K562 (cell line): ENCODE results near the gene PNMA3. TPM values are rescaled to one million over a fixed set of nuclear protein-coding genes. Genes with fewer than 3 reads are reported as not detected.
A peak's percentile ranks its signal among the peaks of the same experiment; 100 is the strongest.

ENCODE experiments used
- ATAC-seq: fragments of 200-7000 bp; cut with Tn5 transposase; 3 replicates; pipeline ENCODE4 v1.9.1; 2020; ENCODE audit warnings: moderate library complexity
- BruUV-seq: library from RNA; stranded (reverse); fragments of 400-500 nt; replicated peaks from 2 replicates; lab custom pipeline; 2021; lab: Mats Ljungman, UMichigan
- CTCF ChIA-PET: fragments of 300-600 bp; formaldehyde crosslinking; extraction: SDS; loops from one replicate; lab custom pipeline; 2021; ENCODE audit warnings: low intra/inter-chr PET ratio; lab: Yijun Ruan, JAX
- POLR2A ChIA-PET: fragments of 300-600, 350-650 bp; sonication (Branson Sonifier 250); formaldehyde crosslinking; extraction: SDS; loops from one replicate; lab custom pipeline; 2021; ENCODE audit warnings: antibody characterized with exemption, inconsistent platforms; lab: Yijun Ruan, JAX
- DNase-seq, 4 experiments: peaks; one replicate each; pipeline versions ENCODE4 v3.0.0 to v3.0.0-alpha.2; 2011 to 2018; ENCODE audit warnings: low spot score in 3 of 4, mixed read lengths in 3 of 4; ENCODE audit errors: extremely low read depth in 1 of 4
- FAIRE-seq: peaks from 2 replicates; lab custom pipeline; 2011; peaks lifted over from hg19 to GRCh38; lab: Jason Lieb, UNC
- H2AFZ ChIP-seq: 2 replicates; pipeline ENCODE4 v1.6.0; 2011; ENCODE audit warnings: low read depth, low read length, control low read depth, inconsistent platforms
- H3K27ac ChIP-seq: fragments of 200-600 bp; 3 replicates; pipeline ENCODE4 v1.8.0; 2011; ENCODE audit warnings: low read depth, mild to moderate bottlenecking, control low read depth, inconsistent platforms, low read length, moderate library complexity, mixed read lengths; ENCODE audit errors: extremely low read depth
- H3K27me3 ChIP-seq, 2 experiments: fragments of 300-600 bp in 1 of 2; 2 replicates in 1 of 2; 3 replicates in 1 of 2; pipeline versions ENCODE4 v1.6.0 to v1.8.0; 2011; ENCODE audit warnings: inconsistent platforms in 2 of 2, low read length in 2 of 2, mild to moderate bottlenecking in 1 of 2, mixed read lengths in 1 of 2, moderate library complexity in 1 of 2; ENCODE audit not compliant: control insufficient read depth in 2 of 2, insufficient read depth in 2 of 2
- H3K36me3 ChIP-seq: fragments of 300-600 bp; 3 replicates; pipeline ENCODE4 v1.8.0; 2011; ENCODE audit warnings: mild to moderate bottlenecking, low read length, inconsistent platforms; ENCODE audit not compliant: control insufficient read depth, insufficient read depth
- H3K4me1 ChIP-seq, 2 experiments: fragments of 200-600 bp in 1 of 2; replicated peaks in 1 of 2; 2 replicates in 1 of 2; 3 replicates in 1 of 2; pipeline versions ENCODE4 v1.5.1 to v1.8.0; 2011; ENCODE audit warnings: inconsistent platforms in 2 of 2, low read length in 2 of 2, mild to moderate bottlenecking in 1 of 2, mixed read lengths in 1 of 2, moderate library complexity in 1 of 2; ENCODE audit not compliant: control insufficient read depth in 2 of 2, insufficient read depth in 2 of 2
- H3K4me2 ChIP-seq: 2 replicates; pipeline ENCODE4 v1.6.1; 2011; ENCODE audit warnings: low read length, control low read depth, inconsistent platforms, mixed read lengths; ENCODE audit not compliant: insufficient read depth
- H3K4me3 ChIP-seq: fragments of 200-600 bp; sonication (generic), shearing (Covaris generic); 2 replicates; pipeline ENCODE4 v1.5.1; 2016; ENCODE audit warnings: control low read depth, inconsistent platforms
- H3K79me2 ChIP-seq: fragments of 200-600 bp; 3 replicates; pipeline ENCODE4 v1.8.0; 2011; ENCODE audit warnings: low read length, inconsistent platforms; ENCODE audit not compliant: control insufficient read depth, insufficient read depth
- H3K9ac ChIP-seq, 2 experiments: 2 replicates each; pipeline versions ENCODE4 v1.6.0 to v1.6.1; 2011; ENCODE audit warnings: low read depth in 2 of 2, low read length in 2 of 2, control low read depth in 1 of 2, inconsistent platforms in 1 of 2, mild to moderate bottlenecking in 1 of 2, mixed read lengths in 1 of 2; ENCODE audit not compliant: insufficient read depth in 1 of 2
- H3K9me1 ChIP-seq: one replicate; pipeline ENCODE4 v1.6.0; 2011; ENCODE audit warnings: inconsistent platforms, mild to moderate bottlenecking, low read length, moderate library complexity; ENCODE audit not compliant: control insufficient read depth, insufficient read depth
- H3K9me3 ChIP-seq: replicated peaks from 2 replicates; pipeline ENCODE4 v1.5.1; 2011; ENCODE audit warnings: low read depth, low read length, inconsistent platforms; ENCODE audit not compliant: control insufficient read depth, insufficient read depth
- H4K20me1 ChIP-seq: replicated peaks from 2 replicates; pipeline ENCODE4 v1.6.1; 2011; ENCODE audit warnings: low read length, inconsistent platforms, mixed read lengths; ENCODE audit not compliant: control insufficient read depth, insufficient read depth
- E4F1 ChIP-seq: fragments of 250-450 bp; sonication (Bioruptor Pico); IDR thresholded peaks from 2 replicates; pipeline ENCODE4 v1.5.0; 2021; ENCODE audit warnings: mild to moderate bottlenecking, borderline replicate concordance
- MYBL2 ChIP-seq, 2 experiments: fragments of 450-650 bp in 1 of 2; sonication (generic) in 1 of 2; formaldehyde crosslinking in 1 of 2; IDR thresholded peaks; 2 replicates each; pipeline versions ENCODE4 v1.6.1 to v1.8.1; 2017 to 2022; ENCODE audit warnings: borderline replicate concordance in 1 of 2, inconsistent platforms in 1 of 2, low read depth in 1 of 2, mild to moderate bottlenecking in 1 of 2, missing genetic modification reagents in 1 of 2, moderate library complexity in 1 of 2
- NONO ChIP-seq, 2 experiments: fragments of 200-400 bp in 1 of 2; fragments of 450-650 bp in 1 of 2; formaldehyde crosslinking in 1 of 2; IDR thresholded peaks; 2 replicates each; pipeline ENCODE4 v1.6.1; 2017; ENCODE audit warnings: low read depth in 2 of 2, mild to moderate bottlenecking in 2 of 2, moderate library complexity in 2 of 2, low read length in 1 of 2
- REST ChIP-seq, 2 experiments: fragments of 450-650 bp; formaldehyde crosslinking in 1 of 2; IDR thresholded peaks; 2 replicates each; pipeline versions ENCODE4 v1.4.0 to v1.6.1; 2014 to 2020; ENCODE audit warnings: mild to moderate bottlenecking in 2 of 2, borderline replicate concordance in 1 of 2, low read depth in 1 of 2
- SAP30 ChIP-seq: fragments of 200-600 bp; sonication (generic); IDR thresholded peaks from 2 replicates; pipeline ENCODE4 v1.6.1; 2012; ENCODE audit warnings: borderline replicate concordance, low read depth, mild to moderate bottlenecking, moderate library complexity, low read length, control low read depth, inconsistent platforms; ENCODE audit not compliant: insufficient read depth, poor library complexity, severe bottlenecking
- WGBS: fragments of 100-300 bp; shearing (Covaris generic); methylation state at CpG from one replicate; pipeline ENCODE4 v1.1.6; 2016; ENCODE audit warnings: low coverage, mixed read lengths; ENCODE audit not compliant: insufficient coverage; ENCODE audit errors: missing lambda C conversion rate; 5-methylcytosine and 5-hydroxymethylcytosine counted together
- in situ Hi-C: fragments of 300-500 bp; cut with MboI; formaldehyde crosslinking; loops from 4 replicates; pipeline ENCODE4 v1.15.0; 2018; ENCODE audit warnings: inconsistent platforms, mixed read lengths
- intact Hi-C: fragments of 100-400 bp; cut with micrococcal nuclease; formaldehyde crosslinking; loops from 2 replicates; pipeline ENCODE4 v1.14.2; 2022
- polyA plus RNA-seq, 8 experiments: library from polyadenylated mRNA; depleted of rRNA in 4 of 8; stranded (reverse) in 5 of 8; unstranded in 3 of 8; fragments of >200 nt; fragmentation: Nextera tagmentation in 2 of 8; fragmentation: Illumina TruSeq in 1 of 8; extraction: Ambion mirVana in 2 of 8; extraction: Trizol in 1 of 8; gene quantifications; 2 replicates each; pipeline versions ENCODE4 v1.2.1 to v1.2.3, GENCODE V29; 2011 to 2014; ENCODE audit warnings: inconsistent platforms in 1 of 8, missing spikeins in 1 of 8
- total RNA-seq, 7 experiments: library from RNA; depleted of rRNA in 6 of 7; stranded (reverse); fragments of >200 nt in 6 of 7; fragmentation: Illumina TruSeq in 2 of 7; extraction: Trizol in 2 of 7; gene quantifications; 2 replicates each; pipeline versions ENCODE4 v1.2.1 to v1.2.3, GENCODE V29; 2011 to 2021; ENCODE audit warnings: low replicate concordance in 1 of 7
- TF ChIP-seq, protein P1 (sequence below): conservative IDR thresholded peaks from 2 replicates; pipeline ENCODE4 v1.6.1; 2011; ENCODE audit warnings: low read depth, mild to moderate bottlenecking, low read length; ENCODE audit not compliant: control insufficient read depth

Gene PNMA3
- total and polyA plus RNA-seq, 9 of the 15 experiments (the other 6 are each of a cell fraction or from before 2014, with no cell fraction given), result 0.01 to 1.5 (median 0.95) TPM; not detected in 1

GRCh38 chrX:153060095-153060445 lies 3.8 kb downstream of the PNMA3 start (continued):
- TF ChIP-seq, protein P1, sequence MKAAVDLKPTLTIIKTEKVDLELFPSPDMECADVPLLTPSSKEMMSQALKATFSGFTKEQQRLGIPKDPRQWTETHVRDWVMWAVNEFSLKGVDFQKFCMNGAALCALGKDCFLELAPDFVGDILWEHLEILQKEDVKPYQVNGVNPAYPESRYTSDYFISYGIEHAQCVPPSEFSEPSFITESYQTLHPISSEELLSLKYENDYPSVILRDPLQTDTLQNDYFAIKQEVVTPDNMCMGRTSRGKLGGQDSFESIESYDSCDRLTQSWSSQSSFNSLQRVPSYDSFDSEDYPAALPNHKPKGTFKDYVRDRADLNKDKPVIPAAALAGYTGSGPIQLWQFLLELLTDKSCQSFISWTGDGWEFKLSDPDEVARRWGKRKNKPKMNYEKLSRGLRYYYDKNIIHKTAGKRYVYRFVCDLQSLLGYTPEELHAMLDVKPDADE, result no peak
- TF ChIP-seq NONO (IDR thresholded peaks at IDR 0.05; ENCODE audit: low read depth in 2 of 2, low read length in 1 of 2), result no peak
- no peak for TF ChIP-seq SAP30
- no peak for TF ChIP-seq MYBL2 (IDR thresholded peaks at IDR 0.05; ENCODE audit: low read depth)
- no peak for TF ChIP-seq MYBL2 (CRISPR knock-in tag; IDR thresholded peaks at IDR 0.05; ENCODE audit: borderline replicate concordance)

GRCh38 chrX:153061732-153062131 lies 5.5 kb downstream of the PNMA3 start:
- Histone ChIP-seq H3K27me3 (no peaks in the 10 kb centered on the region), H2AFZ (no peak overlapping the region), H3K27ac (no peak overlapping the region), H3K9ac (no peak overlapping the region), H3K9me3 (no peaks in the 10 kb centered on the region), H3K4me2 (no peak overlapping the region), H3K4me1 (peaks cover 7 to 18% of the 10 kb centered on the region in 2 experiments; a peak in 4 of 5 replicates), H3K4me3 (no peak overlapping the region), H4K20me1 (no peaks in the 10 kb centered on the region), H3K79me2 (no peaks in the 10 kb centered on the region), H3K9me1 (no peaks in the 10 kb centered on the region), H3K36me3 (no peaks in the 10 kb centered on the region)
- BruUV-seq, result no TSS peak
- ChIA-PET CTCF (no interaction called here), POLR2A (interaction anchor here (0.6 to 1.1 kb wide), 3 partner anchors 14 to 454 kb away, joined by 3 read pairs; no protein-coding TSS in a partner anchor)
- in situ Hi-C loops, result no loop called here
- DNase-seq (peak in 2 of 4 experiments; percentile 9 to 19), FAIRE-seq (no peak), ATAC-seq (no peak)
- 0% methylated on average over 3 of the region's 3 CpGs for WGBS
- intact Hi-C loops, result loop anchor here (5.0 kb wide), 1 partner anchor 256 kb away; no protein-coding TSS in a partner anchor
- no peak for TF ChIP-seq REST (IDR thresholded peaks at IDR 0.05; ENCODE audit: borderline replicate concordance)
- no peak for TF ChIP-seq REST (CRISPR knock-in tag; IDR thresholded peaks at IDR 0.05; ENCODE audit: low read depth)
- TF ChIP-seq E4F1 (CRISPR knock-in tag), result no peak
